HEK293 (cell line): ENCODE data around the gene LHFPL2.

ENCODE experiments used
- CTCF ChIP-seq: fragments of 450-650 bp; formaldehyde crosslinking; IDR thresholded peaks from 2 replicates; pipeline ENCODE4 v1.5.1; 2016; ENCODE audit warnings: missing biosample characterization, missing genetic modification characterization
- INSM2 ChIP-seq: fragments of 450-650 bp; formaldehyde crosslinking; IDR thresholded peaks from 2 replicates; pipeline ENCODE4 v1.5.1; 2016; ENCODE audit warnings: missing biosample characterization, missing genetic modification characterization
- KLF1 ChIP-seq: fragments of 450-650 bp; formaldehyde crosslinking; IDR thresholded peaks from 2 replicates; pipeline ENCODE4 v1.5.1; 2016; ENCODE audit warnings: missing biosample characterization, missing genetic modification characterization
- KLF9 ChIP-seq: fragments of 450-650 bp; formaldehyde crosslinking; IDR thresholded peaks from 2 replicates; pipeline ENCODE4 v1.5.1; 2016; ENCODE audit warnings: missing biosample characterization, missing genetic modification characterization, low read depth
- REST ChIP-seq: fragments of 450-650 bp; formaldehyde crosslinking; IDR thresholded peaks from 2 replicates; pipeline ENCODE4 v1.5.1; 2016; ENCODE audit warnings: missing biosample characterization, missing genetic modification characterization
- ZBTB7A ChIP-seq: fragments of 450-650 bp; formaldehyde crosslinking; IDR thresholded peaks from 2 replicates; pipeline ENCODE4 v1.5.1; 2016; ENCODE audit warnings: low read depth, missing biosample characterization, missing genetic modification characterization
- ZNF138 ChIP-seq: fragments of 450-650 bp; formaldehyde crosslinking; IDR thresholded peaks from 2 replicates; pipeline ENCODE4 v1.5.1; 2016; ENCODE audit warnings: missing biosample characterization, missing genetic modification characterization, borderline replicate concordance
- ZNF18 ChIP-seq: fragments of 450-650 bp; formaldehyde crosslinking; IDR thresholded peaks from 2 replicates; pipeline ENCODE4 v1.5.1; 2016; ENCODE audit warnings: missing biosample characterization, missing genetic modification characterization
- ZNF274 ChIP-seq, 2 experiments: fragments of 200-500 bp in 1 of 2; fragments of 450-650 bp in 1 of 2; sonication (Bioruptor generic) in 1 of 2; formaldehyde crosslinking in 1 of 2; IDR thresholded peaks; 2 replicates each; pipeline versions ENCODE4 v1.5.1 to v1.6.1; 2014 to 2016; ENCODE audit warnings: borderline replicate concordance in 1 of 2, inconsistent platforms in 1 of 2, low read length in 1 of 2, missing biosample characterization in 1 of 2, missing genetic modification characterization in 1 of 2
- ZNF623 ChIP-seq: fragments of 450-650 bp; formaldehyde crosslinking; IDR thresholded peaks from 2 replicates; pipeline ENCODE4 v1.5.1; 2016; ENCODE audit warnings: missing biosample characterization, missing genetic modification characterization
- ZNF629 ChIP-seq: fragments of 450-650 bp; formaldehyde crosslinking; IDR thresholded peaks from 2 replicates; pipeline ENCODE4 v1.5.1; 2017; ENCODE audit warnings: missing biosample characterization, missing genetic modification characterization
- ZNF645 ChIP-seq: fragments of 450-650 bp; formaldehyde crosslinking; IDR thresholded peaks from 2 replicates; pipeline ENCODE4; 2016; ENCODE audit warnings: missing biosample characterization, missing genetic modification characterization
- ZNF76 ChIP-seq: fragments of 450-650 bp; formaldehyde crosslinking; IDR thresholded peaks from 2 replicates; pipeline ENCODE4; 2016; ENCODE audit warnings: low read depth, missing biosample characterization, missing genetic modification characterization, borderline replicate concordance
- ZSCAN23 ChIP-seq: fragments of 450-650 bp; formaldehyde crosslinking; IDR thresholded peaks from 2 replicates; pipeline ENCODE4 v1.5.1; 2016; ENCODE audit warnings: missing biosample characterization, missing genetic modification characterization

- TF ChIP-seq KLF1 (tag by site-specific recombination), result no peak
- no peak for TF ChIP-seq ZSCAN23
- no peak for TF ChIP-seq CTCF (tag by site-specific recombination)
- no peak for TF ChIP-seq ZBTB7A (tag by site-specific recombination)
- no peak for TF ChIP-seq ZNF274 (IDR thresholded peaks at IDR 0.05; ENCODE audit: low read length)
- no peak for TF ChIP-seq ZNF274 (tag by site-specific recombination; IDR thresholded peaks at IDR 0.05; ENCODE audit: borderline replicate concordance)
- no peak for TF ChIP-seq ZNF138
- TF ChIP-seq REST (tag by site-specific recombination), result no peak
- TF ChIP-seq ZNF629 (tag by site-specific recombination), result no peak
- TF ChIP-seq ZNF645 (tag by site-specific recombination), result no peak
- no peak for TF ChIP-seq ZNF76 (tag by site-specific recombination)
- no peak for TF ChIP-seq KLF9
- no peak for TF ChIP-seq ZNF623 (tag by site-specific recombination)
- no peak for TF ChIP-seq ZNF18
- no peak for TF ChIP-seq INSM2 (tag by site-specific recombination)
Measured at GRCh38 chr5:78545406-78545805, 103.2 kb downstream of the LHFPL2 start.
